Measurements from ENCODE around the gene NUP42. TPM values are rescaled to one million over a fixed set of nuclear protein-coding genes. Genes with fewer than 3 reads are reported as not detected.
A peak's percentile ranks its signal among the peaks of the same experiment; 100 is the strongest.

Gene NUP42
- total RNA-seq, 4 donors from 2014 or later, result 10.0 to 38.6 (median 15.6) TPM

DNA sequence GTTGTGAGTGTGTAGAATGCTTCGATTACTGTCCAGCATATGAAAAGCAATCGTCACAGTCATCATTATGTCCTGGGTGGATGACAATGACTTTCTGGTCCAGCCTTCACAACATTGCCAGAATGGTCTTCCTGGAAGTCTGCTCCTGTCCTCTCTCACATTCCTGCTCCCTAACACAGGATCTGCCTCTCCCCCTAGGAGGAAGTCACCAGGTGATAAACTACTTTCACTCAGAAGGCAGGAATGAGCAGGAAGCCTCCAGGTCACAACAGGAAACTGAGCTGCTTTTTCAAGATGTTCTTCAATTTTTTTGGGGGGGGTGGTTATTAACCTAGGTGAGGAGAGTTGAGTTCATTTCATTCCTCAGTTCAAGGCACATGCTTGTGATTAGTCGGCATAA is 51.1 kb downstream of the NUP42 start:
- Histone ChIP-seq H3K4me3 (no peak overlapping the region), H3K36me3 (no peaks in the 10 kb centered on the region), H3K9me3 (peaks cover 0 to 5% (median 0%) of the 10 kb centered on the region in 3 donors), H3K27ac (no peak overlapping the region), H3K4me1 (peaks cover 6 to 10% of the 10 kb centered on the region in 2 donors), H3K27me3 (no peaks in the 10 kb centered on the region)
- no peak for TF ChIP-seq POLR2A (IDR thresholded peaks at IDR 0.05)
- TF ChIP-seq, protein P1, sequence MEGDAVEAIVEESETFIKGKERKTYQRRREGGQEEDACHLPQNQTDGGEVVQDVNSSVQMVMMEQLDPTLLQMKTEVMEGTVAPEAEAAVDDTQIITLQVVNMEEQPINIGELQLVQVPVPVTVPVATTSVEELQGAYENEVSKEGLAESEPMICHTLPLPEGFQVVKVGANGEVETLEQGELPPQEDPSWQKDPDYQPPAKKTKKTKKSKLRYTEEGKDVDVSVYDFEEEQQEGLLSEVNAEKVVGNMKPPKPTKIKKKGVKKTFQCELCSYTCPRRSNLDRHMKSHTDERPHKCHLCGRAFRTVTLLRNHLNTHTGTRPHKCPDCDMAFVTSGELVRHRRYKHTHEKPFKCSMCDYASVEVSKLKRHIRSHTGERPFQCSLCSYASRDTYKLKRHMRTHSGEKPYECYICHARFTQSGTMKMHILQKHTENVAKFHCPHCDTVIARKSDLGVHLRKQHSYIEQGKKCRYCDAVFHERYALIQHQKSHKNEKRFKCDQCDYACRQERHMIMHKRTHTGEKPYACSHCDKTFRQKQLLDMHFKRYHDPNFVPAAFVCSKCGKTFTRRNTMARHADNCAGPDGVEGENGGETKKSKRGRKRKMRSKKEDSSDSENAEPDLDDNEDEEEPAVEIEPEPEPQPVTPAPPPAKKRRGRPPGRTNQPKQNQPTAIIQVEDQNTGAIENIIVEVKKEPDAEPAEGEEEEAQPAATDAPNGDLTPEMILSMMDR (IDR thresholded peaks at IDR 0.05 in 4 of 5, conservative IDR thresholded peaks at IDR 0.05 in 1 of 5), result no peak
- in situ Hi-C loops (cut with MboI; ENCODE audit: low sequenced_read_pairs in 4 of 4) (no loop called here), intact Hi-C loops (cut with DNase I; ENCODE audit: low total_unique reads) (no loop called here)
- DNase-seq (no peak), ATAC-seq (no peak)

DNA sequence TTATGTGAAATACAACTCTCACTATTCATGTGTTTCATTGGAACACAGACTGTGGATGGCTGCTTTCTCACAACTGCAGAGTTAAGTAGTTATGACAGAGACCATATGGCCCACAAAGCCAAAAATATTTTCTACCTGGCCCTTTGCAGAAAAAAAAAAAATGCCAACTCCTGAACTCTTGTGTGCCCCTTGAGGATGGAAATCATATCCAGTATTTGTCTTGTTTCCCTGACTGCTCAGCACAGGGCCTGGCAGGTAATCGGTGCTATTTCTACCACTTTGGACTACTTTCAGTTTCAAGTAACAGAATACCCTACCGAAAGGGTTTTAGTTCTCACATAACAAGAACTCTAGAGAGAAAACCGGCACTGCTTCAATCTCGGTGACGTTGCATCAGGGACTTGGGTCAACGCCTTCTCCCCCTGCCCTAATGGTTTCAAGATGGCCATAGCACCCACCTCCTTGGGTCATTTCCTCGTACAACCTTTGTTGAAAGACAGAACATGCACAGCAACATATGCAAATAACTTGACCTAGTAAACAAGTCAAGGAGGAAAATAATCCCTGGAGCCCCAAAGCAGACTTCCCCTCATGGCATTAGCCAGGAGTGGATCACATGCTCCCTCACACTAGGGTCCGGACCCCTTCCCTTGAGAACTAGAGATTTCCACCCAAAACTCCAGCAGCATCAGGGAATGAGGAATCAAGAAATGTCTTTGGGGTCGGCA is 52.9 kb downstream of the NUP42 start:
- intact Hi-C loops (cut with DNase I; ENCODE audit: low total_unique reads), result no loop called here
- no peak for DNase-seq
- Histone ChIP-seq H3K36me3 (no peaks in the 10 kb centered on the region), H3K27me3 (no peaks in the 10 kb centered on the region), H3K4me1 (peaks cover 6 to 10% of the 10 kb centered on the region in 2 donors), H3K4me3 (peak overlapping the region in 2 of 4 donors; percentile 19 to 30), H3K27ac (peak overlapping the region; percentile 1 to 32 (median 10)), H3K9me3 (no peaks in the 10 kb centered on the region)
- no peak for TF ChIP-seq POLR2A (IDR thresholded peaks at IDR 0.05)
- TF ChIP-seq, protein P1 (IDR thresholded peaks at IDR 0.05 in 4 of 5, conservative IDR thresholded peaks at IDR 0.05 in 1 of 5), result no peak
- ATAC-seq, result peak; percentile 42 to 63
- in situ Hi-C loops (cut with MboI; ENCODE audit: low sequenced_read_pairs in 4 of 4), result no loop called here

DNA sequence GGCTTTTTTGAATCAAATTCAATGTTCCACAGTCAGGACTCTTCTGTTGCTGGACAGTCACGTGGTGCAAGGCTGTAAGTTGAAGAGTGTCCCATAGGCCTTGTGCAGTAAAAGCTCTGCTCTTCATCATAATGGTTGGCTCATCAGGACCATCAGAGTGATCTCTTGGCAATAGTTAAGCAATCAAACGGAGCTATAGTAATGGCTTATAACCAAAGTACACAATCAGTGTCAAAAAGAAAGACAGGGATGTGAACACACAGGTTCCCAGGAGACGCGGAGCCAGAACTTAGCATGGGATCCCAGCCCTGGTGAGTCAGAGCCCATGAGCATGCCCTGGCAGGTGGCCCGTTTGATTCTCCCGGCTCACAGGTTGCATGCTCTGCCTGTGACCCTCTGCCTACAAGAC is 54.0 kb downstream of the NUP42 start:
- ATAC-seq, result peak; percentile 86 to 95
- TF ChIP-seq, protein P1 (IDR thresholded peaks at IDR 0.05 in 4 of 5, conservative IDR thresholded peaks at IDR 0.05 in 1 of 5), result no peak
- no peak for TF ChIP-seq POLR2A (IDR thresholded peaks at IDR 0.05)
- intact Hi-C loops (cut with DNase I; ENCODE audit: low total_unique reads), result no loop called here
- Histone ChIP-seq H3K27ac (peak overlapping the region in 2 of 4 donors; percentile 28 to 55), H3K4me1 (peaks cover 6 to 10% of the 10 kb centered on the region in 2 donors), H3K9me3 (no peaks in the 10 kb centered on the region), H3K36me3 (no peaks in the 10 kb centered on the region), H3K4me3 (no peak overlapping the region), H3K27me3 (no peaks in the 10 kb centered on the region)
- DNase-seq, result peak; percentile 69 to 76
- in situ Hi-C loops (cut with MboI; ENCODE audit: low sequenced_read_pairs in 4 of 4), result no loop called here

DNA sequence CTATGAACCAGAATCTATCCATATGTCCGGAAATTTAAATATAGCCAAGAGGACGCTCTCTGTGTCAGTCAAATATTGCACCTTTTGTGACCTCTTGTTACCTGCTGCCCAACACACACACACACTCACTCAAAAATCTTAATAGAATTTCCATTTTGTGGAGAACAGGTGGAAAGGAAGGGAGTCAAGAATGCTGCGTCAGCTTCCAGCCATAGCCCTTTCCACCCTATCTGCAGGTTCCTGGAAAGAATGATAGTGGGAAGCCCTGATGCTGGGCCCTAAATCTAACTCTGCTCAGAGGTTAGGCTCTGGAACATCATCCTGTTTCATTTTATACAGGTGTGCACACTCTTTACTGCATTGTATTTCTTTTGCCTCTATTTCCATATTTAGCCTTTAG is 55.2 kb downstream of the NUP42 start:
- no peak overlapping the region for H3K27ac ChIP-seq
- ATAC-seq (no peak), DNase-seq (no peak)
- H3K4me1 ChIP-seq, result peaks cover 6 to 10% of the 10 kb centered on the region in 2 donors
- H3K27me3 ChIP-seq, result no peaks in the 10 kb centered on the region
- intact Hi-C loops (cut with DNase I; ENCODE audit: low total_unique reads) (no loop called here), in situ Hi-C loops (cut with MboI; ENCODE audit: low sequenced_read_pairs in 4 of 4) (no loop called here)
- H3K9me3 ChIP-seq, result no peaks in the 10 kb centered on the region
- no peaks in the 10 kb centered on the region for H3K36me3 ChIP-seq
- no peak for TF ChIP-seq POLR2A (IDR thresholded peaks at IDR 0.05)
- TF ChIP-seq, protein P1 (IDR thresholded peaks at IDR 0.05 in 4 of 5, conservative IDR thresholded peaks at IDR 0.05 in 1 of 5), result no peak
- no peak overlapping the region for H3K4me3 ChIP-seq
